ENCODE measurements around the gene CLTRN. TPM values are rescaled to one million over a fixed set of nuclear protein-coding genes. Genes with fewer than 3 reads are reported as not detected.

Gene CLTRN
- total and polyA plus RNA-seq, 2 donors from 2014 or later: 30.7 to 129 TPM

- Histone ChIP-seq H3K9me3 (ENCODE audit: control insufficient read depth in 2 of 3, insufficient read depth in 1 of 3, low read length in 3 of 3) (no peaks in the 10 kb centered on the region), H3K4me1 (ENCODE audit: control insufficient read depth in 2 of 3, insufficient read depth in 2 of 3, low read depth in 1 of 3, low read length in 3 of 3) (no peaks in the 10 kb centered on the region), H3K4me3 (ENCODE audit: low read length in 3 of 3) (no peak overlapping the region), H3K27me3 (ENCODE audit: control insufficient read depth, insufficient read depth, low read length) (peaks cover 17% of the 10 kb centered on the region), H3K27ac (ENCODE audit: low read depth in 2 of 2, low read length in 2 of 2) (no peak overlapping the region), H3K9ac (ENCODE audit: low read length in 3 of 3) (no peak overlapping the region), H3K36me3 (ENCODE audit: control insufficient read depth in 2 of 3, insufficient read depth in 3 of 3, low read length in 3 of 3) (no peaks in the 10 kb centered on the region)
- no peak for FAIRE-seq
- intact Hi-C loops (cut with DNase I): no loop called here
- TF ChIP-seq CTCF (IDR thresholded peaks at IDR 0.05; ENCODE audit: borderline replicate concordance, extremely low read depth, insufficient read depth): no peak
- DNase-seq: no peak
These were observed 62.7 kb downstream of the CLTRN start for GRCh38 chrX:15601932-15602331.

GRCh38 chrX:15600745-15601144, 63.9 kb downstream of the CLTRN start, which contains the start of gene ACE2:
ACE2 (minus strand) TSS chrX:15600960; CDS start chrX:15600911, 49 bp downstream.
- Histone ChIP-seq H3K27ac (ENCODE audit: low read depth in 2 of 2, low read length in 2 of 2) (peak within 1 kb of the TSS; percentile 47 to 57), H3K9ac (ENCODE audit: low read length in 3 of 3) (no peak within 1 kb of the TSS), H3K9me3 (ENCODE audit: control insufficient read depth in 2 of 3, insufficient read depth in 1 of 3, low read length in 3 of 3) (no peaks in the 10 kb centered on the region), H3K27me3 (ENCODE audit: control insufficient read depth, insufficient read depth, low read length) (peaks cover 15% of the 10 kb centered on the region), H3K4me3 (ENCODE audit: low read length in 3 of 3) (peak within 1 kb of the TSS in 2 of 3 donors; percentile 58 to 64), H3K36me3 (ENCODE audit: control insufficient read depth in 2 of 3, insufficient read depth in 3 of 3, low read length in 3 of 3) (no peaks in the 10 kb centered on the region), H3K4me1 (ENCODE audit: control insufficient read depth in 2 of 3, insufficient read depth in 2 of 3, low read depth in 1 of 3, low read length in 3 of 3) (no peaks in the 10 kb centered on the region)
- TF ChIP-seq CTCF (IDR thresholded peaks at IDR 0.05; ENCODE audit: borderline replicate concordance, extremely low read depth, insufficient read depth): no peak
- no peak for FAIRE-seq
- intact Hi-C loops (cut with DNase I): no loop called here
- DNase-seq: no peak

GRCh38 chrX:15600049-15600448, 64.6 kb downstream of the CLTRN start:
- Histone ChIP-seq H3K4me1 (ENCODE audit: control insufficient read depth in 2 of 3, insufficient read depth in 2 of 3, low read depth in 1 of 3, low read length in 3 of 3) (no peaks in the 10 kb centered on the region), H3K4me3 (ENCODE audit: low read length in 3 of 3) (peak overlapping the region in 2 of 3 donors; percentile 58 to 64), H3K36me3 (ENCODE audit: control insufficient read depth in 2 of 3, insufficient read depth in 3 of 3, low read length in 3 of 3) (no peaks in the 10 kb centered on the region), H3K27ac (ENCODE audit: low read depth in 2 of 2, low read length in 2 of 2) (peak overlapping the region; percentile 47 to 57), H3K27me3 (ENCODE audit: control insufficient read depth, insufficient read depth, low read length) (peaks cover 14% of the 10 kb centered on the region), H3K9me3 (ENCODE audit: control insufficient read depth in 2 of 3, insufficient read depth in 1 of 3, low read length in 3 of 3) (no peaks in the 10 kb centered on the region), H3K9ac (ENCODE audit: low read length in 3 of 3) (no peak overlapping the region)
- FAIRE-seq (peak; percentile 11), DNase-seq (no peak)
- no peak for TF ChIP-seq CTCF (IDR thresholded peaks at IDR 0.05; ENCODE audit: borderline replicate concordance, extremely low read depth, insufficient read depth)
- intact Hi-C loops (cut with DNase I): no loop called here

- H3K9ac ChIP-seq (ENCODE audit: low read length in 3 of 3): no peak overlapping the region
- DNase-seq (no peak), FAIRE-seq (no peak)
- no peaks in the 10 kb centered on the region for H3K9me3 ChIP-seq (ENCODE audit: control insufficient read depth in 2 of 3, insufficient read depth in 1 of 3, low read length in 3 of 3)
- peak overlapping the region in 1 of 2 donors; percentile 28 for H3K27ac ChIP-seq (ENCODE audit: low read depth in 2 of 2, low read length in 2 of 2)
- H3K4me3 ChIP-seq (ENCODE audit: low read length in 3 of 3): peak overlapping the region in 2 of 3 donors; percentile 34 to 64
- intact Hi-C loops (cut with DNase I): no loop called here
- no peaks in the 10 kb centered on the region for H3K4me1 ChIP-seq (ENCODE audit: control insufficient read depth in 2 of 3, insufficient read depth in 2 of 3, low read depth in 1 of 3, low read length in 3 of 3)
- peaks cover 14% of the 10 kb centered on the region for H3K27me3 ChIP-seq (ENCODE audit: control insufficient read depth, insufficient read depth, low read length)
- TF ChIP-seq CTCF (IDR thresholded peaks at IDR 0.05; ENCODE audit: borderline replicate concordance, extremely low read depth, insufficient read depth): no peak
- H3K36me3 ChIP-seq (ENCODE audit: control insufficient read depth in 2 of 3, insufficient read depth in 3 of 3, low read length in 3 of 3): no peaks in the 10 kb centered on the region
These were observed 65.1 kb downstream of the CLTRN start for GRCh38 chrX:15599461-15599860.

All from kidney (tissue), 14 donors.